Body of pancreas (tissue), 4 donors: ENCODE measurements around the gene EPHX1. TPM values are rescaled to one million over a fixed set of nuclear protein-coding genes. Genes with fewer than 3 reads are reported as not detected.

Experiments used
- ATAC-seq: fragments of 150-250 bp; one replicate; pipeline ENCODE4 v1.9.1; 2016
- DNase-seq, 4 donors: peaks; one replicate each; pipeline ENCODE4 v3.0.0-alpha.2; 2019
- H3K27ac ChIP-seq, 4 donors: fragments of 200-600 bp; sonication (generic); 1 replicate in 3 of 4; 2 replicates in 1 of 4; pipeline versions ENCODE4 v1.5.1 to v1.6.1; 2016 to 2019; ENCODE audit warnings: mild to moderate bottlenecking in 1 of 4, mixed read lengths in 1 of 4, moderate library complexity in 1 of 4
- H3K27me3 ChIP-seq, 2 donors: fragments of 200-600 bp; sonication (generic); one replicate each; pipeline ENCODE4 v1.6.0; 2016; ENCODE audit warnings: mild to moderate bottlenecking in 1 of 2
- H3K36me3 ChIP-seq, 2 donors: fragments of 200-600 bp; sonication (generic); replicated peaks in 1 of 2; 2 replicates each; pipeline ENCODE4 v1.5.1; 2016; ENCODE audit warnings: low read depth in 2 of 2; ENCODE audit not compliant: insufficient read depth in 1 of 2
- H3K4me1 ChIP-seq: fragments of 200-600 bp; sonication (generic); one replicate; pipeline ENCODE4 v1.6.0; 2016
- H3K4me3 ChIP-seq, 2 donors: fragments of 200-600 bp; sonication (generic); 1 replicate in 1 of 2; 2 replicates in 1 of 2; pipeline ENCODE4 v1.5.1; 2016 to 2019
- H3K9me3 ChIP-seq, 3 donors: fragments of 200-600 bp; sonication (generic); 1 replicate in 2 of 3; 2 replicates in 1 of 3; pipeline ENCODE4 v1.5.1; 2016
- CTCF ChIP-seq, 7 experiments: fragments of 450-650 bp in 4 of 7; fragments of 200-600 bp in 3 of 7; sonication (generic) in 3 of 7; IDR thresholded peaks; one replicate each; pipeline ENCODE4 v1.5.1; 2016 to 2019; ENCODE audit warnings: antibody characterized with exemption in 7 of 7
- POLR2A ChIP-seq, 3 donors: fragments of 450-650 bp; IDR thresholded peaks; one replicate each; pipeline ENCODE4 v1.6.1; 2016; ENCODE audit warnings: antibody characterized with exemption in 3 of 3, mild to moderate bottlenecking in 2 of 3
- WGBS, 2 donors: methylation state at CpG; one replicate each; pipeline ENCODE4 v1.1.5; 2017; 5-methylcytosine and 5-hydroxymethylcytosine counted together
- intact Hi-C: fragments of 100-400 bp; cut with DNase I; formaldehyde crosslinking; loops from one replicate; pipeline ENCODE4 v1.15.1; 2023
- total RNA-seq, 2 donors: library from RNA; depleted of rRNA; stranded (reverse); fragments of >200 nt; gene quantifications; one replicate each; pipeline ENCODE4 v1.1.0, GENCODE V29; 2016

EPHX1 gene
- total RNA-seq, 2 donors from 2014 or later, result 109 to 136 TPM

DNA sequence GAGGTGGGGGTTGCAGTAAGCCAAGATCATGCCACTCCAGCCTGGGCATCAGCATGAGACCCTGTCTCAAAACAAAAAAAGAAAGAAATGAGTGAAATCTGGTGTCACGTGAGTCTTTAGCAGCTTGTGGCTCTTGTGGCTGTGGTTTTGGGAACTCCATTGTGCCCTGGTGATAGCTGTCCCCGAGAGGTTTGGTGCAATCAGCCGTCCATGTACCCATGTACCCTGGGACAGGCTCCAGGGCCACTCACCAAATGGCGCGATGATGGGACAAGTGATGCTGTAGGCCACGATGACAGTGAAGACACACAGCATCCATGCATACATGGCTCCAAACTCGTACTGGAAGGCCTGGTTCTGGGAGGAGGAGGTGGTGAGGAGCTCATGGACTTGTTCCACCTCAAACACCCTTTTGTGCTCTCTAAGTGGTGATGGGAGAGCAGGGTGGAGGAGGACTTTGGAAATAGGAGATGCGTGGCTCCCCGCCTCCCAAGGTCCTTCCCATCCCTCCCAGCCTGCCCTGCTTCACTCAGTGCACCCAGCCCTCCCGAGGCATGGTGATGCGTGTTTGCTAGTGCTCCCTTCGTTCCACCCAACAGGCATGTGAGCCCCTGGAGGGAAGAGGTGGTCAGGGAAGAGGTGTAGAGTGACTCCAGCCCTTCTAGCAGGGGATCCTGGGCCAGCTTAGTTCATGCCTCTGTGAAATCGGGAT is 42.6 kb downstream of the EPHX1 start:
- 88 to 94% methylated on average over 13 of the region's 13 CpGs for WGBS, 2 donors
- ATAC-seq, result no peak
- Histone ChIP-seq H3K9me3 (no peaks in the 10 kb centered on the region), H3K36me3 (peaks cover 0 to 14% of the 10 kb centered on the region in 2 donors), H3K4me1 (peaks cover 27% of the 10 kb centered on the region), H3K27ac (peak overlapping the region in 3 of 4 donors; percentile 46 to 54 (median 50)), H3K27me3 (no peaks in the 10 kb centered on the region), H3K4me3 (no peak overlapping the region)
- DNase-seq, result no peak
- intact Hi-C loops, result no loop called here
- no peak for TF ChIP-seq CTCF (IDR thresholded peaks at IDR 0.05)
- no peak for TF ChIP-seq POLR2A (IDR thresholded peaks at IDR 0.05)

GRCh38 chr1:225853441-225853840 is 43.5 kb downstream of the EPHX1 start:
- Histone ChIP-seq H3K27me3 (no peaks in the 10 kb centered on the region), H3K9me3 (no peaks in the 10 kb centered on the region), H3K4me1 (peaks cover 23% of the 10 kb centered on the region), H3K27ac (no peak overlapping the region), H3K4me3 (no peak overlapping the region), H3K36me3 (peaks cover 0 to 14% of the 10 kb centered on the region in 2 donors)
- DNase-seq (no peak), ATAC-seq (no peak)
- TF ChIP-seq CTCF (IDR thresholded peaks at IDR 0.05), result no peak
- no peak for TF ChIP-seq POLR2A (IDR thresholded peaks at IDR 0.05)
- 88 to 93% methylated on average over 11 to 12 of the region's 12 CpGs for WGBS, 2 donors
- intact Hi-C loops, result no loop called here

GRCh38 chr1:225855503-225856300 is 45.8 kb downstream of the EPHX1 start:
- WGBS, 2 donors, result 74 to 79% methylated on average over 10 of the region's 10 CpGs
- Histone ChIP-seq H3K9me3 (no peaks in the 10 kb centered on the region), H3K27ac (peak overlapping the region in 2 of 4 donors; percentile 47 to 48), H3K27me3 (no peaks in the 10 kb centered on the region), H3K36me3 (peaks cover 3 to 22% of the 10 kb centered on the region in 2 donors), H3K4me1 (peaks cover 20% of the 10 kb centered on the region), H3K4me3 (no peak overlapping the region)
- intact Hi-C loops, result no loop called here
- no peak for ATAC-seq
- no peak for DNase-seq
- no peak for TF ChIP-seq POLR2A (IDR thresholded peaks at IDR 0.05)

GRCh38 chr1:225857256-225857655 is 47.3 kb downstream of the EPHX1 start:
- Histone ChIP-seq H3K4me1 (peaks cover 13% of the 10 kb centered on the region), H3K9me3 (no peaks in the 10 kb centered on the region), H3K4me3 (no peak overlapping the region), H3K27ac (peak overlapping the region in 2 of 4 donors; percentile 24 to 48), H3K27me3 (no peaks in the 10 kb centered on the region), H3K36me3 (peaks cover 16 to 37% of the 10 kb centered on the region in 2 donors)
- no peak for DNase-seq
- ATAC-seq, result no peak
- WGBS, 2 donors, result 59 to 65% methylated on average over 5 to 6 of the region's 7 CpGs
- TF ChIP-seq POLR2A (IDR thresholded peaks at IDR 0.05), result no peak
- peak in 1 of 7 experiments; percentile 8 for TF ChIP-seq CTCF (IDR thresholded peaks at IDR 0.05)
- intact Hi-C loops, result no loop called here

GRCh38 chr1:225859151-225859550 is 49.2 kb downstream of the EPHX1 start:
- H3K9me3 ChIP-seq, result no peaks in the 10 kb centered on the region
- DNase-seq (no peak), ATAC-seq (no peak)
- no peak overlapping the region for H3K27ac ChIP-seq
- intact Hi-C loops, result no loop called here
- peaks cover 16% of the 10 kb centered on the region for H3K4me1 ChIP-seq
- no peak for TF ChIP-seq CTCF (IDR thresholded peaks at IDR 0.05)
- TF ChIP-seq POLR2A (IDR thresholded peaks at IDR 0.05), result no peak
- no peaks in the 10 kb centered on the region for H3K27me3 ChIP-seq
- no peak overlapping the region for H3K4me3 ChIP-seq
- peaks cover 17 to 38% of the 10 kb centered on the region in 2 donors for H3K36me3 ChIP-seq
- 82 to 95% methylated on average over 5 of the region's 5 CpGs for WGBS, 2 donors
